ENCODE results near the gene DCP1B.

GRCh38 chr12:1970331-1970900 is 33.8 kb downstream of the DCP1B start:
- TF ChIP-seq, protein P1, sequence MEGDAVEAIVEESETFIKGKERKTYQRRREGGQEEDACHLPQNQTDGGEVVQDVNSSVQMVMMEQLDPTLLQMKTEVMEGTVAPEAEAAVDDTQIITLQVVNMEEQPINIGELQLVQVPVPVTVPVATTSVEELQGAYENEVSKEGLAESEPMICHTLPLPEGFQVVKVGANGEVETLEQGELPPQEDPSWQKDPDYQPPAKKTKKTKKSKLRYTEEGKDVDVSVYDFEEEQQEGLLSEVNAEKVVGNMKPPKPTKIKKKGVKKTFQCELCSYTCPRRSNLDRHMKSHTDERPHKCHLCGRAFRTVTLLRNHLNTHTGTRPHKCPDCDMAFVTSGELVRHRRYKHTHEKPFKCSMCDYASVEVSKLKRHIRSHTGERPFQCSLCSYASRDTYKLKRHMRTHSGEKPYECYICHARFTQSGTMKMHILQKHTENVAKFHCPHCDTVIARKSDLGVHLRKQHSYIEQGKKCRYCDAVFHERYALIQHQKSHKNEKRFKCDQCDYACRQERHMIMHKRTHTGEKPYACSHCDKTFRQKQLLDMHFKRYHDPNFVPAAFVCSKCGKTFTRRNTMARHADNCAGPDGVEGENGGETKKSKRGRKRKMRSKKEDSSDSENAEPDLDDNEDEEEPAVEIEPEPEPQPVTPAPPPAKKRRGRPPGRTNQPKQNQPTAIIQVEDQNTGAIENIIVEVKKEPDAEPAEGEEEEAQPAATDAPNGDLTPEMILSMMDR (IDR thresholded peaks at IDR 0.05; ENCODE audit: low read depth, low read length), result no peak
- TF ChIP-seq EZH2phosphoT487 (IDR thresholded peaks at IDR 0.05; ENCODE audit: low read depth), result no peak
